Hepatocyte (in vitro differentiated cells): ENCODE results near the gene LPAR6. TPM values are rescaled to one million over a fixed set of nuclear protein-coding genes. Genes with fewer than 3 reads are reported as not detected.

Experiments
- DNase-seq: peaks from one replicate; pipeline ENCODE4 v3.0.0-alpha.2; 2016; ENCODE audit warnings: low spot score
- H2AFZ ChIP-seq: fragments of 200-600 bp; sonication (generic); 2 replicates; pipeline ENCODE4 v1.6.0; 2016; ENCODE audit warnings: antibody characterized with exemption, mild to moderate bottlenecking
- H3K27ac ChIP-seq: fragments of 200-600 bp; sonication (generic); 2 replicates; pipeline ENCODE4 v1.5.1; 2016; ENCODE audit warnings: mild to moderate bottlenecking
- H3K27me3 ChIP-seq: fragments of 200-600 bp; sonication (generic); 2 replicates; pipeline ENCODE4 v1.6.1; 2016
- H3K36me3 ChIP-seq: fragments of 200-600 bp; sonication (generic); replicated peaks from 2 replicates; pipeline ENCODE4 v1.5.1; 2016; ENCODE audit warnings: low read depth; ENCODE audit not compliant: insufficient read depth
- H3K4me1 ChIP-seq: fragments of 200-600 bp; sonication (generic); 2 replicates; pipeline ENCODE4 v1.5.1; 2016; ENCODE audit warnings: mild to moderate bottlenecking, moderate library complexity; ENCODE audit not compliant: insufficient read depth
- H3K4me2 ChIP-seq: fragments of 200-600 bp; sonication (generic); 2 replicates; pipeline ENCODE4 v1.6.0; 2016
- H3K4me3 ChIP-seq: fragments of 200-600 bp; sonication (generic); 2 replicates; pipeline ENCODE4 v1.5.1; 2016; ENCODE audit warnings: mild to moderate bottlenecking
- H3K79me2 ChIP-seq: fragments of 200-600 bp; sonication (generic); 2 replicates; pipeline ENCODE4 v1.6.0; 2017; ENCODE audit warnings: mild to moderate bottlenecking
- H3K9me2 ChIP-seq: fragments of 200-600 bp; sonication (generic); replicated peaks from 2 replicates; pipeline ENCODE4 v1.6.0; 2017; ENCODE audit warnings: mild to moderate bottlenecking; ENCODE audit not compliant: insufficient read depth
- H3K9me3 ChIP-seq: fragments of 200-600 bp; sonication (generic); 2 replicates; pipeline ENCODE4 v1.5.1; 2016; ENCODE audit warnings: low read depth, mild to moderate bottlenecking
- H4K20me1 ChIP-seq: fragments of 200-600 bp; sonication (generic); 2 replicates; pipeline ENCODE4 v1.6.0; 2016; ENCODE audit warnings: mild to moderate bottlenecking; ENCODE audit not compliant: insufficient read depth, poor library complexity, severe bottlenecking
- EZH2 ChIP-seq: fragments of 200-600 bp; sonication (generic); IDR thresholded peaks from 2 replicates; pipeline ENCODE4 v1.6.1; 2016; ENCODE audit warnings: antibody characterized with exemption, mild to moderate bottlenecking, borderline replicate concordance
- EZH2phosphoT487 ChIP-seq: fragments of 200-600 bp; sonication (generic); IDR thresholded peaks from one replicate; pipeline ENCODE4 v1.6.1; 2018; ENCODE audit warnings: antibody characterized with exemption, mild to moderate bottlenecking, low read depth, moderate library complexity; ENCODE audit not compliant: unreplicated experiment, severe bottlenecking
- WGBS: methylation state at CpG from one replicate; pipeline ENCODE4 v1.1.6; 2016; ENCODE audit warnings: low lambda C conversion rate; ENCODE audit errors: missing lambda C conversion rate; 5-methylcytosine and 5-hydroxymethylcytosine counted together
- polyA plus RNA-seq: library from polyadenylated mRNA; unstranded; fragments of >200 nt; fragmentation: Nextera tagmentation; extraction: Ambion mirVana; gene quantifications from 2 replicates; pipeline ENCODE4 v1.2.1, GENCODE V29; 2016
- small RNA-seq: library from RNA; depleted of rRNA; stranded (forward); fragments of <200 nt; gene quantifications from one replicate; pipeline ENCODE3, GENCODE V24; 2014
- total RNA-seq: library from RNA; depleted of rRNA; stranded (reverse); fragments of >200 nt; gene quantifications from 2 replicates; pipeline ENCODE4 v1.2.3, GENCODE V29; 2014
- TF ChIP-seq, protein P1 (sequence below): fragments of 200-600 bp; sonication (generic); IDR thresholded peaks from 2 replicates; pipeline ENCODE4 v1.5.1; 2016; ENCODE audit warnings: antibody characterized with exemption, mild to moderate bottlenecking; ENCODE audit not compliant: poor library complexity

LPAR6 gene
- total and polyA plus RNA-seq, 2 experiments from 2014 or later, result 8.2 to 22.8 TPM

DNA sequence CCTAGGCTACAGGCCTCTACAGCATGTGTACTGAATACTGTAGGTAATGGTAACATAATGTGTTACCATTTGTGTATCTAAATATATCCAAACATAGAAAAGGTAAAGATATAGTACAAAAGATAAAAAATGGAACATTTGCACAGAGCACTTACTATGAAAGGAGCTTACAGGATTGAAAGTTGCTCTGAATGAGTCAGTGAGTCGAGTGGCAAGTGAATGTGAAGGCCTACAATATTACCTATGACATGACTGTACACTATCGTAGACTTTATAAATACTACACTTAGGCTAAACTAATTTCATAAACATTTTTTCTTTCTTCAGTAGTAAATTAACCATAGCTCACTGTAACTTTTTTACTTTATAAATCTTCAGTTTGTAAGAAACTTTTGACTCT is 35.1 kb downstream of the LPAR6 start:
- no peaks in the 10 kb centered on the region for H4K20me1 ChIP-seq
- H3K27ac ChIP-seq, result no peak overlapping the region
- no peak for TF ChIP-seq EZH2
- TF ChIP-seq, protein P1, sequence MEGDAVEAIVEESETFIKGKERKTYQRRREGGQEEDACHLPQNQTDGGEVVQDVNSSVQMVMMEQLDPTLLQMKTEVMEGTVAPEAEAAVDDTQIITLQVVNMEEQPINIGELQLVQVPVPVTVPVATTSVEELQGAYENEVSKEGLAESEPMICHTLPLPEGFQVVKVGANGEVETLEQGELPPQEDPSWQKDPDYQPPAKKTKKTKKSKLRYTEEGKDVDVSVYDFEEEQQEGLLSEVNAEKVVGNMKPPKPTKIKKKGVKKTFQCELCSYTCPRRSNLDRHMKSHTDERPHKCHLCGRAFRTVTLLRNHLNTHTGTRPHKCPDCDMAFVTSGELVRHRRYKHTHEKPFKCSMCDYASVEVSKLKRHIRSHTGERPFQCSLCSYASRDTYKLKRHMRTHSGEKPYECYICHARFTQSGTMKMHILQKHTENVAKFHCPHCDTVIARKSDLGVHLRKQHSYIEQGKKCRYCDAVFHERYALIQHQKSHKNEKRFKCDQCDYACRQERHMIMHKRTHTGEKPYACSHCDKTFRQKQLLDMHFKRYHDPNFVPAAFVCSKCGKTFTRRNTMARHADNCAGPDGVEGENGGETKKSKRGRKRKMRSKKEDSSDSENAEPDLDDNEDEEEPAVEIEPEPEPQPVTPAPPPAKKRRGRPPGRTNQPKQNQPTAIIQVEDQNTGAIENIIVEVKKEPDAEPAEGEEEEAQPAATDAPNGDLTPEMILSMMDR, result no peak
- no peak for TF ChIP-seq EZH2phosphoT487
- H3K9me3 ChIP-seq, result no peaks in the 10 kb centered on the region
- no peaks in the 10 kb centered on the region for H3K36me3 ChIP-seq
- H2AFZ ChIP-seq, result no peak overlapping the region
- DNase-seq, result no peak
- no peaks in the 10 kb centered on the region for H3K9me2 ChIP-seq
- no peaks in the 10 kb centered on the region for H3K4me1 ChIP-seq
- H3K4me3 ChIP-seq, result no peak overlapping the region
- WGBS, result 95% methylated on average over 2 of the region's 2 CpGs
- no peaks in the 10 kb centered on the region for H3K79me2 ChIP-seq
- H3K27me3 ChIP-seq, result no peaks in the 10 kb centered on the region
- no peak overlapping the region for H3K4me2 ChIP-seq

DNA sequence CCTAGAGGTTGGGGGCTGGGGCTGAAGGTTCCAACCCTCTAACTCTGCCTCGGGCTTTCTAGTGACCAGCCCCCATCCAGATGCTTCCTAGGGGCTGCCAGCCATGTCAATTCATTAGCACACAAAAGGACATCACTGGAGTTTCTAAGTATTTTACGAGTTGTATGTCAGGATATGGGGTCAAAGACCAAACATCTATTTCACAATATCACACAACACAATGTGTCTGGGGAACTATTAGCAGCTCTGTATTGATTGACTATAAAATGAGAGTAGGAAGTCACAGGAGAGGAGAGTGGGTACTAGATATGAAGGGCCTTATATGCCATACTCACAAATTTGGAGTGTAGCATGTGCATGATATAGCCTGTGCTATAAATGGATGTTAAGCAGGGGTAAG is 42.1 kb downstream of the LPAR6 start:
- 78% methylated on average over 2 of the region's 2 CpGs for WGBS
- H3K36me3 ChIP-seq, result no peaks in the 10 kb centered on the region
- H3K27ac ChIP-seq, result no peak overlapping the region
- H3K9me2 ChIP-seq, result no peaks in the 10 kb centered on the region
- no peaks in the 10 kb centered on the region for H3K9me3 ChIP-seq
- no peak overlapping the region for H2AFZ ChIP-seq
- no peak overlapping the region for H3K4me2 ChIP-seq
- no peak for DNase-seq
- no peaks in the 10 kb centered on the region for H3K4me1 ChIP-seq
- no peaks in the 10 kb centered on the region for H3K27me3 ChIP-seq
- no peaks in the 10 kb centered on the region for H3K79me2 ChIP-seq
- no peaks in the 10 kb centered on the region for H4K20me1 ChIP-seq
- TF ChIP-seq, protein P1, result no peak
- TF ChIP-seq EZH2, result no peak
- TF ChIP-seq EZH2phosphoT487, result no peak
- H3K4me3 ChIP-seq, result no peak overlapping the region

DNA sequence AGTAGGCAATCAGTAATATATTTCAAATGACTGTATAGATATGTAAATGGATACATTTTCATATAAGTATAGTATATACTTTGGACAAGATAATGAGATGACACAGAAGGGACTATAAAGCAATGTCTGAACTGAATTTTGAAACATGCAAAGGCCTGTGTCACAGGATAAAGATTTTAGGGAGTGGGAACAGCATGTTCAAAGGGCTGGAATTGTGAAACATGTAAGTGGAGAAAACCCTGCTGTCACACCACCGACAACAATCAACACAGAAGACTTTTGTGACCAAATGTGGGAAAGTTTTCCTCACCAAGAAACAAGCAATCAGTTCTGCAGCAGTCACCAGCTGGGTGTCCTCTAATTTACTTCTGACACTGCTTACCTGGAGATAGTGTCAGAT is 42.9 kb downstream of the LPAR6 start:
- no peak for TF ChIP-seq EZH2phosphoT487
- TF ChIP-seq EZH2, result no peak
- TF ChIP-seq, protein P1, result no peak

More for the DNA sequence above, 42.9 kb downstream of the LPAR6 start:
- Histone ChIP-seq H3K9me2 (no peaks in the 10 kb centered on the region), H3K9me3 (no peaks in the 10 kb centered on the region), H3K4me2 (no peak overlapping the region), H3K36me3 (no peaks in the 10 kb centered on the region), H3K27ac (no peak overlapping the region), H4K20me1 (no peaks in the 10 kb centered on the region), H3K4me3 (no peak overlapping the region), H3K27me3 (no peaks in the 10 kb centered on the region), H3K79me2 (no peaks in the 10 kb centered on the region), H3K4me1 (no peaks in the 10 kb centered on the region), H2AFZ (no peak overlapping the region)
- 82% methylated on average over 1 of the region's 1 CpG for WGBS
- no peak for DNase-seq

Small RNA genes within 50 kb of the gene (small RNA-seq; reads per million reads assigned to genes)
- gene RF00017, result not detected

Other genes starting within 250 kb of the LPAR6 start
- gene ITM2B, start 179.9 kb downstream of the LPAR6 start, total RNA-seq, result 438 and 449 TPM in 2 replicates
- gene ITM2B, start 179.9 kb downstream of the LPAR6 start, polyA plus RNA-seq, result 572 and 588 TPM in 2 replicates
- gene RB1, start 109.4 kb downstream of the LPAR6 start, total RNA-seq, result 41.0 and 45.1 TPM in 2 replicates
- gene RB1, start 109.4 kb downstream of the LPAR6 start, polyA plus RNA-seq, result 17.5 and 18.2 TPM in 2 replicates
- gene RCBTB2, start 120.0 kb upstream of the LPAR6 start, total RNA-seq, result 12.2 TPM in 2 replicates
- 8.0 and 8.8 TPM in 2 replicates for gene RCBTB2, start 120.0 kb upstream of the LPAR6 start, polyA plus RNA-seq
- 22.2 and 24.4 TPM in 2 replicates for gene CYSLTR2, start 240.8 kb upstream of the LPAR6 start, total RNA-seq
- gene CYSLTR2, start 240.8 kb upstream of the LPAR6 start, polyA plus RNA-seq, result 5.1 and 5.3 TPM in 2 replicates